B cell (primary cell): Measurements from ENCODE around the gene MTSS2. TPM values are rescaled to one million over a fixed set of nuclear protein-coding genes. Genes with fewer than 3 reads are reported as not detected.

Experiments
- ATAC-seq: fragments of 200-7000 bp; cut with Tn5 transposase; one replicate; pipeline ENCODE4 v1.10.0; 2021; ENCODE audit warnings: low read depth, mild to moderate bottlenecking, moderate number of reproducible peaks, moderate library complexity
- CTCF ChIA-PET: fragments of 350-600 bp; sonication (Branson Sonifier 250); formaldehyde crosslinking; loops from one replicate; lab custom pipeline; 2021; ENCODE audit warnings: antibody characterized with exemption, inconsistent platforms; lab: Charles Lee
- POLR2A ChIA-PET: fragments of 350-600 bp; sonication (Branson Sonifier 250); formaldehyde crosslinking; loops from one replicate; lab custom pipeline; 2021; ENCODE audit warnings: antibody characterized with exemption; lab: Charles Lee
- DNase-seq: peaks from one replicate; pipeline ENCODE4 v3.0.0; 2013
- H2AFZ ChIP-seq: 2 replicates; pipeline ENCODE4 v1.6.1; 2012; ENCODE audit warnings: mild to moderate bottlenecking, low read depth, low read length; ENCODE audit not compliant: insufficient read depth, poor library complexity, severe bottlenecking
- H3K27ac ChIP-seq, 2 donors: 1 replicate in 1 of 2; 2 replicates in 1 of 2; pipeline ENCODE4 v1.5.1; 2012 to 2013; ENCODE audit warnings: low read length in 2 of 2, mild to moderate bottlenecking in 2 of 2, moderate library complexity in 1 of 2
- H3K27me3 ChIP-seq, 4 experiments: fragments of 200-600 bp in 1 of 4; sonication (generic) in 1 of 4; replicated peaks in 1 of 4; 1 replicate in 2 of 4; 2 replicates in 2 of 4; pipeline versions ENCODE4 v1.6.1 to v1.7.0; 2013 to 2016; ENCODE audit warnings: low read length in 3 of 4, mild to moderate bottlenecking in 2 of 4, mixed read lengths in 1 of 4, moderate library complexity in 1 of 4; ENCODE audit not compliant: insufficient read depth in 4 of 4, control insufficient read depth in 3 of 4; ENCODE audit errors: control extremely low read depth in 1 of 4
- H3K36me3 ChIP-seq, 2 experiments: replicated peaks in 1 of 2; 1 replicate in 1 of 2; 2 replicates in 1 of 2; pipeline versions ENCODE4 v1.6.1 to v1.7.1; 2013; ENCODE audit warnings: low read length in 1 of 2; ENCODE audit not compliant: insufficient read depth in 2 of 2, control insufficient read depth in 1 of 2; ENCODE audit errors: control extremely low read depth in 1 of 2, extremely low read depth in 1 of 2
- H3K4me1 ChIP-seq, 2 donors: fragments of 200-600 bp in 1 of 2; sonication (generic) in 1 of 2; 1 replicate in 1 of 2; 2 replicates in 1 of 2; pipeline versions ENCODE4 v1.5.1 to v1.6.1; 2013 to 2017; ENCODE audit warnings: low read length in 2 of 2; ENCODE audit not compliant: control insufficient read depth in 2 of 2, insufficient read depth in 2 of 2
- H3K4me2 ChIP-seq: replicated peaks from 2 replicates; pipeline ENCODE3; 2012; ENCODE audit warnings: mild to moderate bottlenecking, low read depth, low read length; ENCODE audit not compliant: poor library complexity, severe bottlenecking
- H3K4me3 ChIP-seq, 5 experiments: fragments of 200-600 bp in 1 of 5; sonication (generic) in 1 of 5; 1 replicate in 3 of 5; 2 replicates in 2 of 5; pipeline versions ENCODE4 v1.5.1 to v1.7.0; 2011 to 2016; ENCODE audit warnings: low read length in 4 of 5, mild to moderate bottlenecking in 4 of 5, low read depth in 2 of 5, control low read depth in 1 of 5, moderate library complexity in 1 of 5; ENCODE audit not compliant: insufficient read depth in 1 of 5; ENCODE audit errors: control extremely low read depth in 1 of 5, extremely low read depth in 1 of 5
- H3K79me2 ChIP-seq: fragments of 200-600 bp; sonication (generic); one replicate; pipeline ENCODE4 v1.6.0; 2016; ENCODE audit warnings: low read length; ENCODE audit not compliant: control insufficient read depth, insufficient read depth
- H3K9ac ChIP-seq: fragments of 200-600 bp; sonication (generic); 2 replicates; pipeline ENCODE4 v1.6.1; 2017; ENCODE audit warnings: mild to moderate bottlenecking, low read length, moderate library complexity
- H3K9me3 ChIP-seq, 3 donors: one replicate each; pipeline versions ENCODE4 v1.6.1 to v1.7.1; 2013; ENCODE audit warnings: low read length in 2 of 3; ENCODE audit not compliant: control insufficient read depth in 2 of 3, insufficient read depth in 1 of 3; ENCODE audit errors: control extremely low read depth in 1 of 3
- H4K20me1 ChIP-seq: 2 replicates; pipeline ENCODE4 v1.6.0; 2012; ENCODE audit warnings: mild to moderate bottlenecking, low read length; ENCODE audit not compliant: insufficient read depth, control insufficient read depth, poor library complexity, severe bottlenecking
- H3K27ac Mint-ChIP-seq: one replicate; pipeline ENCODE4 v1.8.0; 2021; ENCODE audit warnings: mixed read lengths
- H3K27me3 Mint-ChIP-seq: one replicate; pipeline ENCODE4 v1.8.0; 2021; ENCODE audit warnings: mixed read lengths
- H3K4me1 Mint-ChIP-seq: one replicate; pipeline ENCODE4 v1.8.0; 2021; ENCODE audit warnings: mixed read lengths
- H3K4me3 Mint-ChIP-seq: one replicate; pipeline ENCODE4 v1.8.0; 2021; ENCODE audit warnings: mixed read lengths
- H3K9me3 Mint-ChIP-seq: one replicate; pipeline ENCODE4 v1.8.0; 2022; ENCODE audit warnings: mixed read lengths; ENCODE audit not compliant: insufficient read depth
- CTCF ChIP-seq: fragments of 200-600 bp; IDR thresholded peaks from one replicate; pipeline ENCODE4 v1.8.0; 2022; ENCODE audit warnings: antibody characterized with exemption, mild to moderate bottlenecking
- EZH2 ChIP-seq: IDR thresholded peaks from 2 replicates; pipeline ENCODE4 v1.6.1; 2012; ENCODE audit warnings: borderline replicate concordance, low read depth, mild to moderate bottlenecking, moderate library complexity, low read length; ENCODE audit not compliant: insufficient read depth, poor library complexity, severe bottlenecking
- WGBS: methylation state at CpG from one replicate; pipeline ENCODE4 v1.1.5; 2013; ENCODE audit warnings: missing lambda C conversion rate; ENCODE audit not compliant: insufficient coverage; 5-methylcytosine and 5-hydroxymethylcytosine counted together
- intact Hi-C: fragments of 100-400 bp; cut with micrococcal nuclease; formaldehyde crosslinking; loops from one replicate; pipeline ENCODE4 v1.10.0; 2022
- polyA plus RNA-seq: library from polyadenylated mRNA; depleted of rRNA; stranded (reverse); fragments of >200 nt; gene quantifications from 2 replicates; pipeline ENCODE4 v1.2.3, GENCODE V29; 2012
- total RNA-seq, 2 donors: library from RNA; stranded (reverse); fragments of 120-200 nt in 1 of 2; gene quantifications; 1 replicate in 1 of 2; 2 replicates in 1 of 2; pipeline versions ENCODE4 v1.2.3 to v1.2.4, GENCODE V29; 2013 to 2022

Gene MTSS2
- total and polyA plus RNA-seq, 2 donors (not counting 1 experiment from before 2014, with no cell fraction given) = 1.6 to 2.6 TPM

- Mint-ChIP-seq H3K27ac (no peak overlapping the region), H3K4me3 (no peak overlapping the region), H3K27me3 (no peaks in the 10 kb centered on the region), H3K4me1 (no peaks in the 10 kb centered on the region), H3K9me3 (no peaks in the 10 kb centered on the region)
- Histone ChIP-seq H3K4me2 (no peak overlapping the region), H3K4me3 (no peak overlapping the region), H3K27me3 (no peaks in the 10 kb centered on the region), H2AFZ (no peak overlapping the region), H3K79me2 (no peaks in the 10 kb centered on the region), H4K20me1 (no peaks in the 10 kb centered on the region), H3K9me3 (no peaks in the 10 kb centered on the region), H3K36me3 (peaks cover 0 to 14% of the 10 kb centered on the region in 2 experiments), H3K9ac (no peak overlapping the region), H3K4me1 (no peaks in the 10 kb centered on the region), H3K27ac (no peak overlapping the region)
- intact Hi-C loops = no loop called here
- ChIA-PET CTCF (no interaction called here), POLR2A (no interaction called here)
- TF ChIP-seq CTCF (no peak), EZH2 (no peak)
- no peak for ATAC-seq
- DNase-seq = no peak
- 40% methylated on average over 8 of the region's 14 CpGs for WGBS
Observed at GRCh38 chr16:70695331-70696070, 9.6 kb upstream of the MTSS2 start.

GRCh38 chr16:70694868-70695218 lies 9.0 kb upstream of the MTSS2 start:
- H3K36me3 ChIP-seq = peaks cover 0 to 14% of the 10 kb centered on the region in 2 experiments
- H3K79me2 ChIP-seq = no peaks in the 10 kb centered on the region
- CTCF ChIA-PET = no interaction called here
- ATAC-seq (no peak), DNase-seq (no peak)
- 98% methylated on average over 3 of the region's 4 CpGs for WGBS
- no peaks in the 10 kb centered on the region for H3K9me3 ChIP-seq
- no peak overlapping the region for H3K9ac ChIP-seq
- intact Hi-C loops = no loop called here
- no peaks in the 10 kb centered on the region for H4K20me1 ChIP-seq
- no peaks in the 10 kb centered on the region for H3K4me1 Mint-ChIP-seq
- no peak overlapping the region for H3K27ac Mint-ChIP-seq
- no peak overlapping the region for H3K4me3 Mint-ChIP-seq
- no peaks in the 10 kb centered on the region for H3K27me3 Mint-ChIP-seq
- no peaks in the 10 kb centered on the region for H3K9me3 Mint-ChIP-seq
- H3K4me2 ChIP-seq = no peak overlapping the region
- POLR2A ChIA-PET = no interaction called here
- H3K27ac ChIP-seq = no peak overlapping the region
- no peaks in the 10 kb centered on the region for H3K4me1 ChIP-seq
- no peaks in the 10 kb centered on the region for H3K27me3 ChIP-seq
- TF ChIP-seq EZH2 = no peak
- TF ChIP-seq CTCF = no peak
- no peak overlapping the region for H2AFZ ChIP-seq
- H3K4me3 ChIP-seq = no peak overlapping the region
